Uterus (tissue), 4 donors: Measurements from ENCODE around the gene EVX1. TPM values are rescaled to one million over a fixed set of nuclear protein-coding genes. Genes with fewer than 3 reads are reported as not detected.

Experiments used
- DNase-seq, 2 donors: peaks; one replicate each; pipeline ENCODE4 v3.0.0-alpha.2; 2019 to 2020
- H3K27ac ChIP-seq, 2 donors: fragments of 200-600 bp; sonication (generic); 1 replicate in 1 of 2; 2 replicates in 1 of 2; pipeline ENCODE4 v1.5.1; 2016 to 2018
- H3K27me3 ChIP-seq, 2 donors: fragments of 200-600 bp; sonication (generic); one replicate each; pipeline ENCODE4 v1.5.1; 2018 to 2019; ENCODE audit warnings: control low read depth in 1 of 2
- H3K36me3 ChIP-seq, 2 donors: fragments of 200-600 bp; sonication (generic); one replicate each; pipeline ENCODE4 v1.5.1; 2019; ENCODE audit warnings: control low read depth in 1 of 2
- H3K4me1 ChIP-seq, 2 donors: fragments of 200-600 bp; sonication (generic); one replicate each; pipeline ENCODE4 v1.5.1; 2018 to 2019; ENCODE audit warnings: control low read depth in 1 of 2
- H3K4me3 ChIP-seq, 2 donors: fragments of 200-600 bp; sonication (generic); 1 replicate in 1 of 2; 2 replicates in 1 of 2; pipeline ENCODE4 v1.5.1; 2018 to 2019; ENCODE audit warnings: mild to moderate bottlenecking in 1 of 2
- H3K9me3 ChIP-seq, 2 donors: fragments of 200-600 bp; sonication (generic); one replicate each; pipeline ENCODE4 v1.5.1; 2019; ENCODE audit warnings: control low read depth in 1 of 2
- POLR2A ChIP-seq, 2 donors: fragments of 450-650 bp; IDR thresholded peaks; one replicate each; pipeline ENCODE4 v1.6.1; 2016; ENCODE audit warnings: antibody characterized with exemption in 2 of 2, mild to moderate bottlenecking in 1 of 2, moderate library complexity in 1 of 2
- intact Hi-C: fragments of 100-400 bp; cut with DNase I; formaldehyde crosslinking; loops from one replicate; pipeline ENCODE4 v1.15.1; 2023; ENCODE audit warnings: low total_unique reads
- total RNA-seq, 4 donors: library from RNA; depleted of rRNA in 3 of 4; stranded (reverse); fragments of >200 nt in 3 of 4; gene quantifications; one replicate each; pipeline versions ENCODE4 v1.1.0 to v1.2.4, GENCODE V29; 2014 to 2023
- TF ChIP-seq, protein P1 (sequence below), 4 experiments: fragments of 200-600 bp in 2 of 4; fragments of 450-650 bp in 2 of 4; sonication (generic) in 2 of 4; IDR thresholded peaks; one replicate each; pipeline ENCODE4 v1.5.1; 2016 to 2019; ENCODE audit warnings: antibody characterized with exemption in 4 of 4, mild to moderate bottlenecking in 2 of 4, moderate library complexity in 1 of 4
- donor health status: DM: yes; HTN: yes; CAD: no.

EVX1 gene
- total RNA-seq, 4 donors from 2014 or later, result 0.21 TPM; not detected in 3

DNA sequence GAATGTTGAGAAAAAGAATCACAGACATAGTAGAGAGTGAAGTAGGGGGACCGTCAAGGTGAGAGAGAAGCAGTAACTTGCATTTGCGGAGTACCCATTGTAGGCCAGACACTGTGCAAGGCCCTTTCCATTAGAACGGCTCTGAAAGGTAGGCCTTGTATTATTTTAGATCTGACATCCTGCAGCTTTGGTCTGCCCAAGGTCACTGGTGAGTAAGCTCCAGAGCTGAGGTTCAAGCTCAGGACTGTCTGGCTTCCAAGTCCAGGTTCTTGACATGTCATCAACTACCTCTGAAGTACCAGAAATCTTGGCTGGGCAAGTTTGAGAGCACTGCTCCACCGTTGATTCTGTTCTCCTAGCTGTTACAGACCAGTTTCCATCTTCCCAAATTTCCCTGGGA is 13.2 kb upstream of the EVX1 start:
- intact Hi-C loops, result no loop called here
- TF ChIP-seq, protein P1, sequence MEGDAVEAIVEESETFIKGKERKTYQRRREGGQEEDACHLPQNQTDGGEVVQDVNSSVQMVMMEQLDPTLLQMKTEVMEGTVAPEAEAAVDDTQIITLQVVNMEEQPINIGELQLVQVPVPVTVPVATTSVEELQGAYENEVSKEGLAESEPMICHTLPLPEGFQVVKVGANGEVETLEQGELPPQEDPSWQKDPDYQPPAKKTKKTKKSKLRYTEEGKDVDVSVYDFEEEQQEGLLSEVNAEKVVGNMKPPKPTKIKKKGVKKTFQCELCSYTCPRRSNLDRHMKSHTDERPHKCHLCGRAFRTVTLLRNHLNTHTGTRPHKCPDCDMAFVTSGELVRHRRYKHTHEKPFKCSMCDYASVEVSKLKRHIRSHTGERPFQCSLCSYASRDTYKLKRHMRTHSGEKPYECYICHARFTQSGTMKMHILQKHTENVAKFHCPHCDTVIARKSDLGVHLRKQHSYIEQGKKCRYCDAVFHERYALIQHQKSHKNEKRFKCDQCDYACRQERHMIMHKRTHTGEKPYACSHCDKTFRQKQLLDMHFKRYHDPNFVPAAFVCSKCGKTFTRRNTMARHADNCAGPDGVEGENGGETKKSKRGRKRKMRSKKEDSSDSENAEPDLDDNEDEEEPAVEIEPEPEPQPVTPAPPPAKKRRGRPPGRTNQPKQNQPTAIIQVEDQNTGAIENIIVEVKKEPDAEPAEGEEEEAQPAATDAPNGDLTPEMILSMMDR (IDR thresholded peaks at IDR 0.05), result no peak
- TF ChIP-seq POLR2A (IDR thresholded peaks at IDR 0.05), result no peak
- Histone ChIP-seq H3K36me3 (no peaks in the 10 kb centered on the region), H3K27ac (no peak overlapping the region), H3K4me1 (no peaks in the 10 kb centered on the region), H3K4me3 (no peak overlapping the region), H3K27me3 (peaks cover 8 to 14% of the 10 kb centered on the region in 2 donors), H3K9me3 (no peaks in the 10 kb centered on the region)
- no peak for DNase-seq

DNA sequence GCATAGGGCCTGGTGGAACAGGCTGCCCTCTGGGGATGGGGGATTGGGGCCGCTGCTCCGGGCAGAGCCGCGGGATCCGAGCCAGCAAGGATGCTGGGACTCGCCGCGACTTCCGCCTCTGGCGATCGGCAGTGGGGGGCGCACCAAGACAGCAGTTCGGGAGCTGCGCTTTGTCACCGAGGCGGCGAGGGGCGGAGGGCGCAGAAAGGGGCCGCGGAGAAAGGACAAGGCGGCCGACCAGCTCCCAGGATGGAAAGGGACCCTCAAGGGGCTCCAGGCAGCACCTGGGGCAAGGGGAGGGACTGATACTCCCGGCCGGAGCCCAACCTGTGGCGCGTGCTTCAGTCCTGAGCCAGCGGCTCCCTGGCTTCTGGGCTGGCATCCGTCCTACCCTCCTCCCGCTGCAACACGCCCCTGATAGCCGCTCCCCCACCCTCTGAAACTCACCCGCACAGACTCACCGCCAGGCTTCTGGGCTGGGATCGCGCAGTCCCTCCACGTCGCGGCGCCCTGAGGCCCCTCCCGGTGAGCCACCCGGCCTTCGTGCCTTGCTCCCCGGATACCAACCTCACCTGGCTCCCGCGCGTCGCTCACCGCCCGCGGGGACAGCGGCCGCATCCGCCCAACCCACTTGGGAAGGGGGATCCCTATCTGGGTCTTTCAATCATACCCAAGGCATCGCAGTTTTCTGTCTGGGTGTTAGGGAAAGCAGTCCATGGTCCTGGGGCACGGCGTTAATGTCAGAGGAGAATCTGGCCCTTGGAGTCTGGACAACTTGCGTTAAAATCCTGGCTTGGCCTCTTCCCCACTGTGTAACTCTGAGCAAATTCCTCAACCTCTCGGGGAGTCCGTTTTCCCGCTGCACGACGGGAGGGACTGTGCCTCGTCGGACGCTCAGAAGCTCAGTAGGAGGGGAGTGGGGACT is 7.0 kb upstream of the EVX1 start:
- Histone ChIP-seq H3K27ac (no peak overlapping the region), H3K4me1 (peaks cover 0 to 7% of the 10 kb centered on the region in 2 donors), H3K36me3 (no peaks in the 10 kb centered on the region), H3K27me3 (peaks cover 4 to 10% of the 10 kb centered on the region in 2 donors), H3K9me3 (no peaks in the 10 kb centered on the region), H3K4me3 (peak overlapping the region; percentile 35 to 42)
- TF ChIP-seq POLR2A (IDR thresholded peaks at IDR 0.05), result no peak
- TF ChIP-seq, protein P1 (IDR thresholded peaks at IDR 0.05), result peak; percentile 44 to 58 (median 56)
- intact Hi-C loops, result loop anchor here (10.0 kb wide), 1 partner anchor 339 kb away; no protein-coding TSS in a partner anchor
- DNase-seq, result peak; percentile 42 to 46

DNA sequence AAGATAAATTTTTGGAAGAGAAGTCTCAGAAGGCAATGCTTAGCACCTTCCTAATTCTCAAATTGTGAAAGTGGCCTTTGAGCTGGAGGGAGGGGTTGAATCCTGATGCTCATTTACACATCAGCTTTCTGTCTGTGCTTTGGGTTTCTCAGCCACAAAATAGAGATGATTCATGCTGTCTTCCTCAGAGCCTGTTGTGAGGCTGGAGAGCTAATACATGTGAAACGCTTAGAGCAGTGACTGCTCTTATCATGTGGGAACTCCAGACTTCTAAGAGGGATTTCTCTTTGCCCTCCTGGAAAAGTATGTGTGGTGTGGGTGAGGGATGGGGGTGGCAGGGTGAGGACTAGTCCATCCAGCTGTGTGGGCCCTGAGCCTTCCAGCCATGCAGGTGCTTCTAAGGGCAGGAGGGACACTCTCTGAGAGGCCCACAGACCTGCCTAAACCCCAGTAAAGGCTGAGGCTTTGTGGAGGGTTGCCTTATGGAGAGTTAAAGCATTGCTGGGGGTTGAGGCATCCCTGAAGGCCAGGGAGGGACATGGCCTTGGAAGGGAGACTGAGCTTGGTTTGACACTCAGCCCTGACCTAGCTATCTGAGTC is 4.8 kb upstream of the EVX1 start:
- no peaks in the 10 kb centered on the region for H3K9me3 ChIP-seq
- intact Hi-C loops, result loop anchor here (10.0 kb wide), 1 partner anchor 337 kb away; no protein-coding TSS in a partner anchor
- H3K27me3 ChIP-seq, result peaks cover 24 to 32% of the 10 kb centered on the region in 2 donors
- no peak overlapping the region for H3K4me3 ChIP-seq
- H3K36me3 ChIP-seq, result no peaks in the 10 kb centered on the region
- TF ChIP-seq, protein P1 (IDR thresholded peaks at IDR 0.05), result no peak
- TF ChIP-seq POLR2A (IDR thresholded peaks at IDR 0.05), result no peak
- DNase-seq, result no peak
- H3K27ac ChIP-seq, result no peak overlapping the region
- H3K4me1 ChIP-seq, result peaks cover 0 to 9% of the 10 kb centered on the region in 2 donors

DNA sequence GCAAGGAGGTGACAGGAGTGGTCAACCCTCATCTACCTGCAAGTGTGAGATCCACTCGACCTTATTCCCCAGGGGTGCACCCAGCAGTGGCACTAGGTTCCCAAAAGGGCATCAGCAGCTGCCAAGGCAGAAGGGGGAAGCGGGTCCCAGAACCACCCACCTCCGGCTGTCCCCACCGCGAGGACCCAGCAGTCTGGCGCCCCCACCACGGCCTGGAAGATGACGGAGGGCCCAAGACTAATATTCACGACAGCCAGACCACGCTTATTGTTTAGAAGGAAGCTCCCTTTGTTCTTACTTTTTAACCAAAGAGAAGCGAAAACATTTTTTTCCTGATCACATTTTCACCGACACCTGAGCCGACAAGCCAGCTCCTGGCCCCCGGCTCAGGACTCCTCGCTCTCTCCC is 3.6 kb upstream of the EVX1 start:
- DNase-seq, result no peak
- Histone ChIP-seq H3K9me3 (no peaks in the 10 kb centered on the region), H3K27ac (no peak overlapping the region), H3K36me3 (no peaks in the 10 kb centered on the region), H3K4me3 (no peak overlapping the region), H3K27me3 (peaks cover 34 to 44% of the 10 kb centered on the region in 2 donors), H3K4me1 (peaks cover 0 to 19% of the 10 kb centered on the region in 2 donors)
- intact Hi-C loops, result loop anchor here (10.0 kb wide), 1 partner anchor 336 kb away; no protein-coding TSS in a partner anchor
- no peak for TF ChIP-seq POLR2A (IDR thresholded peaks at IDR 0.05)
- TF ChIP-seq, protein P1 (IDR thresholded peaks at IDR 0.05), result no peak
